ENCODE results near the gene F2.
"Not testable (repeated sequence)": the region's sequence is repeated elsewhere in the genome, so short reads cannot be mapped to it uniquely, and the experiment has no call there.

The F2 gene

DNA sequence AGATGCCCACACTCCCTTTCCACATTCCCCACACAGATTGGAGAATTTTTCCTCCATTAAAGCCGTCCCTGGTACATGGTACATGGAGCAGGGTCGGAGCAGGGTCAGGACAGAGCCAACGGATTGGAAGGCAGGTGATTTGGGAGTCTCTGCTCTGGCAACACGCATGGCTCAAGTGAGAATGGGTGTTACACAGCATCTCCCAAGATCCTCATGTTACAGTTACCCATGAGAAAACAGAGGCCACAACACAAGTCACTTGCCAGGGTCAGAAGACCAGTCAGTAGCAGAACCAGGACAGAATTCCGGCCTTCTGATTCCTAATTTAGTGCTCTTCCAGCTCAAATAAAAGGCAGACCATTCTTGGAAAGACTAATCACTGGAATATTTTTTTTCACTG lies 7.7 kb upstream of the F2 start:
- H3K27ac ChIP-seq (ENCODE audit: insufficient read depth in 1 of 2, low read depth in 1 of 2, low read length in 2 of 2, poor library complexity in 1 of 2, severe bottlenecking in 2 of 2) = no peak overlapping the region
- H3K4me1 ChIP-seq (ENCODE audit: control extremely low read depth in 1 of 4, control insufficient read depth in 4 of 4, insufficient read depth in 4 of 4, low read length in 3 of 4) = no peaks in the 10 kb centered on the region
- no peaks in the 10 kb centered on the region for H3K9me3 ChIP-seq (ENCODE audit: control extremely low read depth in 1 of 5, control insufficient read depth in 4 of 5, insufficient read depth in 2 of 5, low read depth in 1 of 5, low read length in 4 of 5)
- CTCF ChIA-PET = no interaction called here
- POLR2A ChIA-PET = no interaction called here
- no peak for DNase-seq
- H3K27me3 ChIP-seq (replicated peaks in 2 of 5; ENCODE audit: control insufficient read depth in 4 of 5, insufficient read depth in 5 of 5, low read length in 4 of 5) = no peaks in the 10 kb centered on the region
- H3K36me3 ChIP-seq (ENCODE audit: control insufficient read depth in 4 of 4, insufficient read depth in 4 of 4, low read length in 3 of 4) = peaks cover 0 to 15% (median 12%) of the 10 kb centered on the region in 4 experiments
- no peak overlapping the region for H3K4me3 ChIP-seq (ENCODE audit: control insufficient read depth in 1 of 7, extremely low read depth in 1 of 7, insufficient read depth in 4 of 7, low read depth in 2 of 7, low read length in 6 of 7)
- 94% methylated on average over 3 of the region's 5 CpGs for WGBS (ENCODE audit: insufficient coverage)

GRCh38 chr11:46712874-46713576 lies 6.0 kb upstream of the F2 start:
- no peak overlapping the region for H3K4me3 ChIP-seq (ENCODE audit: control insufficient read depth in 1 of 7, extremely low read depth in 1 of 7, insufficient read depth in 4 of 7, low read depth in 2 of 7, low read length in 6 of 7)
- no peaks in the 10 kb centered on the region for H3K36me3 ChIP-seq (ENCODE audit: control insufficient read depth in 4 of 4, insufficient read depth in 4 of 4, low read length in 3 of 4)
- H3K9me3 ChIP-seq (ENCODE audit: control extremely low read depth in 1 of 5, control insufficient read depth in 4 of 5, insufficient read depth in 2 of 5, low read depth in 1 of 5, low read length in 4 of 5) = no peaks in the 10 kb centered on the region
- CTCF ChIA-PET = no interaction called here
- no peak overlapping the region for H3K27ac ChIP-seq (ENCODE audit: insufficient read depth in 1 of 2, low read depth in 1 of 2, low read length in 2 of 2, poor library complexity in 1 of 2, severe bottlenecking in 2 of 2)
- POLR2A ChIA-PET = no interaction called here
- DNase-seq = no peak
- H3K27me3 ChIP-seq (replicated peaks in 2 of 5; ENCODE audit: control insufficient read depth in 4 of 5, insufficient read depth in 5 of 5, low read length in 4 of 5) = no peaks in the 10 kb centered on the region
- H3K4me1 ChIP-seq (ENCODE audit: control extremely low read depth in 1 of 4, control insufficient read depth in 4 of 4, insufficient read depth in 4 of 4, low read length in 3 of 4) = peaks cover 0 to under 1% (median 0%) of the 10 kb centered on the region in 4 experiments
- 97% methylated on average over 6 of the region's 7 CpGs for WGBS (ENCODE audit: insufficient coverage)

GRCh38 chr11:46717825-46718154 lies 1.2 kb upstream of the F2 start:
- POLR2A ChIA-PET = interaction anchor here (0.8 kb wide), 1 partner anchor 16 kb away, joined by 3 read pairs; the partner anchor contains the start of gene ZNF408
- H3K27ac ChIP-seq (ENCODE audit: insufficient read depth in 1 of 2, low read depth in 1 of 2, low read length in 2 of 2, poor library complexity in 1 of 2, severe bottlenecking in 2 of 2); DNase-seq; H3K36me3 ChIP-seq (ENCODE audit: control insufficient read depth in 4 of 4, insufficient read depth in 4 of 4, low read length in 3 of 4); CTCF ChIA-PET; H3K4me1 ChIP-seq (ENCODE audit: control extremely low read depth in 1 of 4, control insufficient read depth in 4 of 4, insufficient read depth in 4 of 4, low read length in 3 of 4); H3K9me3 ChIP-seq (ENCODE audit: control extremely low read depth in 1 of 5, control insufficient read depth in 4 of 5, insufficient read depth in 2 of 5, low read depth in 1 of 5, low read length in 4 of 5); H3K27me3 ChIP-seq (replicated peaks in 2 of 5; ENCODE audit: control insufficient read depth in 4 of 5, insufficient read depth in 5 of 5, low read length in 4 of 5); H3K4me3 ChIP-seq (ENCODE audit: control insufficient read depth in 1 of 7, extremely low read depth in 1 of 7, insufficient read depth in 4 of 7, low read depth in 2 of 7, low read length in 6 of 7): not testable (repeated sequence)
- WGBS (ENCODE audit: insufficient coverage) = no CpG with 5 or more reads among the region's 2 CpGs

DNA sequence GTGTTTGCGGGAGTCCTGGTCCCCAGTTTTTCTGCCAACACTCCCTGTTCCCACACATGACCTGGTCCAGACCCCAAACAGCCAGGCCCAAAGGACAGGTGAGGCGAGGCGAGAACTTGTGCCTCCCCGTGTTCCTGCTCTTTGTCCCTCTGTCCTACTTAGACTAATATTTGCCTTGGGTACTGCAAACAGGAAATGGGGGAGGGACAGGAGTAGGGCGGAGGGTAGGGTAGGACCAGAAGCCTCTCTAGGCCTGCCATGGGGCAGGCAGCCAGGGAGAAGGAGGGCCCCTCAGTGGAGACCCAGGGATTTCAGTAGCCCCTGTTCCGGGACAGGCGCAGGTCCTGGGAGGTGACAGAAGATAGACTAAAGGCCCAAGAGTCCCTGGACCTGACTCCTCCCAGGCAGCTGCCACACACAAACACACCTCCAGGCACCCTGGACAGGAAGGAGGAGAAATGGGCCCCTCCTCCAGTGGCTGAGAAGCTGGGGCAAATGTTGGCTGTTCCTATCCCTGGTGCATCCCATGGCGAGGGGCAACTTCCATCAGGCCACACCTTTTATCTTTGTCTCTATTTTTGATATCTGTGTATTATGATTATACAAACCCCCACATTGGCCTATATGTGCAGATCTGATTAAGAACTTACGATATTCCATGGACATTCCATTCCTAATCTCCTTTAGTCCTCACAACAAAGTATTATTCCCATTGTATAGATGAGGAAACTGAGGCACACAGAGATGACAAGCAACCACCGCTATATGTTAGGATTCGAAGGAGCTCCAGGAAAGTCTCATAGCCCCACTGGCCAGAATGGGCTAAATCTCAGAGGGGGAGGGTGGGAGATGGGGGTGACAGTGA lies 626 bp upstream of the F2 start:
- no peak overlapping the region for H3K4me3 ChIP-seq (ENCODE audit: control insufficient read depth in 1 of 7, extremely low read depth in 1 of 7, insufficient read depth in 4 of 7, low read depth in 2 of 7, low read length in 6 of 7)
- no peaks in the 10 kb centered on the region for H3K27me3 ChIP-seq (replicated peaks in 2 of 5; ENCODE audit: control insufficient read depth in 4 of 5, insufficient read depth in 5 of 5, low read length in 4 of 5)
- peaks cover 0 to 3% (median 0%) of the 10 kb centered on the region in 4 experiments for H3K4me1 ChIP-seq (ENCODE audit: control extremely low read depth in 1 of 4, control insufficient read depth in 4 of 4, insufficient read depth in 4 of 4, low read length in 3 of 4)
- ChIA-PET CTCF (no interaction called here), POLR2A (no interaction called here)
- 95% methylated on average over 5 of the region's 11 CpGs for WGBS (ENCODE audit: insufficient coverage)
- no peaks in the 10 kb centered on the region for H3K36me3 ChIP-seq (ENCODE audit: control insufficient read depth in 4 of 4, insufficient read depth in 4 of 4, low read length in 3 of 4)
- DNase-seq = no peak
- no peak overlapping the region for H3K27ac ChIP-seq (ENCODE audit: insufficient read depth in 1 of 2, low read depth in 1 of 2, low read length in 2 of 2, poor library complexity in 1 of 2, severe bottlenecking in 2 of 2)
- no peaks in the 10 kb centered on the region for H3K9me3 ChIP-seq (ENCODE audit: control extremely low read depth in 1 of 5, control insufficient read depth in 4 of 5, insufficient read depth in 2 of 5, low read depth in 1 of 5, low read length in 4 of 5)

DNA sequence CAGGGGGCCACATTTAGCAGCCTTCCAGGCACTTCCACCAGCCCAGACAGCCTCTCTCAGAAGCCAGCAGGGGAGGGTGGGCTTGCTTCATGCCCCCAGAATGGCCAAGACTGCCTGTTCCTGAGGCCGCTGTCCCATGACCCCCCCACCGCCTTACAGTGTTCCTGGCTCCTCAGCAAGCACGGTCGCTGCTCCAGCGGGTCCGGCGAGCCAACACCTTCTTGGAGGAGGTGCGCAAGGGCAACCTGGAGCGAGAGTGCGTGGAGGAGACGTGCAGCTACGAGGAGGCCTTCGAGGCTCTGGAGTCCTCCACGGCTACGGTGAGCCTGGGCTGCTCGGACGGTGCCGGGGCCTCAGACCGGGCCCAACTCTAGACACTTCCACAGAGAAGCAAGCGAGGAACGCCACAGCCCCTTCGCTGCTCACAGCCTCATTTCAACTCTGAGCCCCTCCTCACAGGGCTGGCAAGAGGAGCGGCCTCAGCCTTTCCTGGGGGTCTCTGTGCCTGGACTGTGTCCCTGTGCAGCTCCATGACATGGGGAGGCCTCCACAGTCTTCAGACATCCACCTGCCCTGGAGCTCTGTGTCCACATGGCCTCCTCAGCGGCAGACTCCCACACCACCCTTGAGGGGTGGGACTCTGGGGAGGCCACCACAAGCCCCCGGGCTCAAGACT lies 668 bp downstream of the F2 start:
- Histone ChIP-seq H3K4me1 (ENCODE audit: control extremely low read depth in 1 of 4, control insufficient read depth in 4 of 4, insufficient read depth in 4 of 4, low read length in 3 of 4) (peaks cover 0 to 3% (median 0%) of the 10 kb centered on the region in 4 experiments), H3K4me3 (ENCODE audit: control insufficient read depth in 1 of 7, extremely low read depth in 1 of 7, insufficient read depth in 4 of 7, low read depth in 2 of 7, low read length in 6 of 7) (no peak overlapping the region), H3K36me3 (ENCODE audit: control insufficient read depth in 4 of 4, insufficient read depth in 4 of 4, low read length in 3 of 4) (no peaks in the 10 kb centered on the region), H3K9me3 (ENCODE audit: control extremely low read depth in 1 of 5, control insufficient read depth in 4 of 5, insufficient read depth in 2 of 5, low read depth in 1 of 5, low read length in 4 of 5) (no peaks in the 10 kb centered on the region), H3K27ac (ENCODE audit: insufficient read depth in 1 of 2, low read depth in 1 of 2, low read length in 2 of 2, poor library complexity in 1 of 2, severe bottlenecking in 2 of 2) (no peak overlapping the region), H3K27me3 (replicated peaks in 2 of 5; ENCODE audit: control insufficient read depth in 4 of 5, insufficient read depth in 5 of 5, low read length in 4 of 5) (no peaks in the 10 kb centered on the region)
- POLR2A ChIA-PET = no interaction called here
- WGBS (ENCODE audit: insufficient coverage) = 94% methylated on average over 24 of the region's 25 CpGs
- CTCF ChIA-PET = no interaction called here
- no peak for DNase-seq

- Histone ChIP-seq H3K4me3 (ENCODE audit: control insufficient read depth in 1 of 7, extremely low read depth in 1 of 7, insufficient read depth in 4 of 7, low read depth in 2 of 7, low read length in 6 of 7) (no peak overlapping the region), H3K27ac (ENCODE audit: insufficient read depth in 1 of 2, low read depth in 1 of 2, low read length in 2 of 2, poor library complexity in 1 of 2, severe bottlenecking in 2 of 2) (no peak overlapping the region), H3K4me1 (ENCODE audit: control extremely low read depth in 1 of 4, control insufficient read depth in 4 of 4, insufficient read depth in 4 of 4, low read length in 3 of 4) (peaks cover 0 to 3% (median 0%) of the 10 kb centered on the region in 4 experiments), H3K36me3 (ENCODE audit: control insufficient read depth in 4 of 4, insufficient read depth in 4 of 4, low read length in 3 of 4) (no peaks in the 10 kb centered on the region), H3K27me3 (replicated peaks in 2 of 5; ENCODE audit: control insufficient read depth in 4 of 5, insufficient read depth in 5 of 5, low read length in 4 of 5) (no peaks in the 10 kb centered on the region), H3K9me3 (ENCODE audit: control extremely low read depth in 1 of 5, control insufficient read depth in 4 of 5, insufficient read depth in 2 of 5, low read depth in 1 of 5, low read length in 4 of 5) (no peaks in the 10 kb centered on the region)
- CTCF ChIA-PET = no interaction called here
- DNase-seq = peak in 2 of 3 donors; percentile 10 to 23
- POLR2A ChIA-PET = no interaction called here
- WGBS (ENCODE audit: insufficient coverage) = 88% methylated on average over 6 of the region's 6 CpGs
Observed at GRCh38 chr11:46721286-46721685, 2.3 kb downstream of the F2 start.

Measured in common myeloid progenitor, CD34-positive (primary cell).